CD4-positive, alpha-beta T cell treated with Interleukin-12 subunit alpha and Interleukin-12 subunit beta, for 1 hour (primary cell): ENCODE measurements around the gene ROCK2.
"Not testable (repeated sequence)": the region's sequence is repeated elsewhere in the genome, so short reads cannot be mapped to it uniquely, and the experiment has no call there.

Experiments
- DNase-seq: peaks from one replicate; pipeline ENCODE4 v3.0.0-alpha.2; 2020

ROCK2 gene

GRCh38 chr2:11338580-11338979, 5.9 kb downstream of the ROCK2 start:
- no peak for DNase-seq

- no peak for DNase-seq
These were observed 6.5 kb downstream of the ROCK2 start for GRCh38 chr2:11337909-11338308.

GRCh38 chr2:11336189-11336588, 8.2 kb downstream of the ROCK2 start:
- no peak for DNase-seq

GRCh38 chr2:11333427-11334183, 10.8 kb downstream of the ROCK2 start:
- DNase-seq, result no peak

- DNase-seq, result no peak
These were observed 11.8 kb downstream of the ROCK2 start for GRCh38 chr2:11332596-11332995.

GRCh38 chr2:11330457-11331142, 13.8 kb downstream of the ROCK2 start:
- no peak for DNase-seq

GRCh38 chr2:11329776-11330175, 14.7 kb downstream of the ROCK2 start:
- no peak for DNase-seq

- not testable (repeated sequence) for DNase-seq
These were observed 15.9 kb downstream of the ROCK2 start for GRCh38 chr2:11328522-11328921.

GRCh38 chr2:11327871-11328270, 16.6 kb downstream of the ROCK2 start:
- no peak for DNase-seq

GRCh38 chr2:11326677-11327211, 17.7 kb downstream of the ROCK2 start:
- no peak for DNase-seq

GRCh38 chr2:11325961-11326676, 18.3 kb downstream of the ROCK2 start:
- DNase-seq, result no peak

GRCh38 chr2:11321847-11322246, 22.6 kb downstream of the ROCK2 start:
- DNase-seq, result no peak

GRCh38 chr2:11320698-11321492, 23.5 kb downstream of the ROCK2 start:
- no peak for DNase-seq

- DNase-seq, result no peak
These were observed 24.5 kb downstream of the ROCK2 start for GRCh38 chr2:11319939-11320338.

GRCh38 chr2:11315074-11315705, 29.2 kb downstream of the ROCK2 start:
- no peak for DNase-seq

- no peak for DNase-seq
These were observed 29.9 kb downstream of the ROCK2 start for GRCh38 chr2:11314487-11314886.

GRCh38 chr2:11312770-11313471, 31.5 kb downstream of the ROCK2 start:
- DNase-seq, result no peak

GRCh38 chr2:11311543-11311942, 32.9 kb downstream of the ROCK2 start:
- DNase-seq, result no peak

GRCh38 chr2:11310212-11310611, 34.2 kb downstream of the ROCK2 start:
- no peak for DNase-seq

GRCh38 chr2:11309706-11310105, 34.7 kb downstream of the ROCK2 start:
- no peak for DNase-seq

GRCh38 chr2:11307764-11308415, 36.5 kb downstream of the ROCK2 start:
- DNase-seq, result no peak
